ENCODE measurements around the gene OPRL1. TPM values are rescaled to one million over a fixed set of nuclear protein-coding genes. Genes with fewer than 3 reads are reported as not detected.

The OPRL1 gene
- total RNA-seq, 4 donors from 2014 or later = 0.21 to 1.5 (median 0.71) TPM

Small RNA genes within 50 kb of the gene (small RNA-seq; reads per million reads assigned to genes)
- not detected for gene AL355803.1
- not detected for gene MIR6813

Other genes starting within 250 kb of the OPRL1 start
- gene ZBTB46, start 248.8 kb upstream of the OPRL1 start, total RNA-seq = 10 to 100 TPM; 11.5 to 20.4 (median 12.6) TPM
- not detected for gene ABHD16B, start 218.6 kb upstream of the OPRL1 start, total RNA-seq
- gene TPD52L2, start 214.8 kb upstream of the OPRL1 start, total RNA-seq = 100 to 1,000 TPM; 108 to 122 (median 115) TPM
- 10 to 100 TPM; 30.6 to 40.2 (median 32.1) TPM for gene DNAJC5, start 185.0 kb upstream of the OPRL1 start, total RNA-seq
- 10 to 100 TPM; 31.2 to 96.0 (median 50.0) TPM for gene UCKL1, start 123.7 kb upstream of the OPRL1 start, total RNA-seq
- gene ZNF512B, start 110.2 kb upstream of the OPRL1 start, total RNA-seq = 10 to 100 TPM in 2 of 4 donors, 1 to 10 TPM in 2; 8.3 to 18.3 (median 11.7) TPM
- gene SAMD10, start 100.4 kb upstream of the OPRL1 start, total RNA-seq = 1 to 10 TPM; 1.3 to 5.1 (median 2.8) TPM
- gene PRPF6, start 99.0 kb upstream of the OPRL1 start, total RNA-seq = 10 to 100 TPM; 70.5 to 77.0 (median 73.8) TPM
- gene C20orf204, start 43.9 kb upstream of the OPRL1 start, total RNA-seq = 10 to 100 TPM in 1 of 4 donors, 1 to 10 TPM in 3; 1.7 to 14.4 (median 4.1) TPM
- gene SOX18, start 30.4 kb upstream of the OPRL1 start, total RNA-seq = 10 to 100 TPM in 3 of 4 donors, 1 to 10 TPM in 1; 4.6 to 44.6 (median 21.4) TPM
- 10 to 100 TPM; 45.6 to 62.9 (median 59.2) TPM for gene TCEA2, start 16.9 kb upstream of the OPRL1 start, total RNA-seq
- gene RGS19, start 564 bp upstream of the OPRL1 start, total RNA-seq = 10 to 100 TPM; 12.9 to 35.7 (median 20.1) TPM
- gene LKAAEAR1, start 4.3 kb downstream of the OPRL1 start, total RNA-seq = 1 to 10 TPM in 1 of 4 donors, under 1 TPM in 2, not detected in 1; 0.59 to 1.3 (median 0.84) TPM
- gene NPBWR2, start 27.5 kb downstream of the OPRL1 start, total RNA-seq = not detected
- not detected for gene MYT1, start 84.4 kb downstream of the OPRL1 start, total RNA-seq
- 100 to 1,000 TPM in 3 of 4 donors, 10 to 100 TPM in 1; 57.0 to 119 (median 103) TPM for gene PCMTD2, start 175.7 kb downstream of the OPRL1 start, total RNA-seq

All from tibial nerve (tissue), 4 donors.